GM12878 (cell line): ENCODE measurements around the gene AMHR2. TPM values are rescaled to one million over a fixed set of nuclear protein-coding genes. Genes with fewer than 3 reads are reported as not detected.

Experiments
- ATAC-seq: fragments of 200-7000 bp; cut with Tn5 transposase; 3 replicates; pipeline ENCODE4 v1.9.1; 2020; ENCODE audit warnings: mild to moderate bottlenecking, moderate library complexity
- BruUV-seq: library from RNA; stranded (reverse); fragments of 400-500 nt; replicated peaks from 2 replicates; lab custom pipeline; 2021; lab: Mats Ljungman, UMichigan
- CTCF ChIA-PET: fragments of 300-600 bp; sonication (Branson Sonifier 250); formaldehyde crosslinking; extraction: SDS; loops from one replicate; lab custom pipeline; 2021; ENCODE audit warnings: inconsistent platforms; lab: Yijun Ruan, JAX
- POLR2A ChIA-PET: fragments of 350-600 bp; formaldehyde crosslinking; extraction: SDS; loops from one replicate; lab custom pipeline; 2021; ENCODE audit warnings: inconsistent platforms; lab: Charles Lee
- RAD21 ChIA-PET: fragments of 300-600 bp; sonication (Branson Sonifier 250); formaldehyde crosslinking; loops from one replicate; lab custom pipeline; 2023; ENCODE audit warnings: antibody characterized with exemption; ENCODE audit not compliant: unreplicated experiment; lab: Charles Lee
- SMC1A ChIA-PET: fragments of 300-600 bp; sonication (Branson Sonifier 250); formaldehyde crosslinking; loops from one replicate; lab custom pipeline; 2023; ENCODE audit not compliant: unreplicated experiment, uncharacterized antibody; lab: Charles Lee
- DNase-seq: peaks from one replicate; pipeline ENCODE4 v3.0.0-alpha.2; 2011; ENCODE audit warnings: low read depth, low spot score
- FAIRE-seq: peaks from 3 replicates; lab custom pipeline; 2011; peaks lifted over from hg19 to GRCh38; lab: Jason Lieb, UNC
- H2AFZ ChIP-seq: 2 replicates; pipeline ENCODE4 v1.6.0; 2011; ENCODE audit warnings: low read depth, low read length, control low read depth; ENCODE audit not compliant: control insufficient read depth
- H3K27ac ChIP-seq: 2 replicates; pipeline ENCODE4 v1.5.1; 2011; ENCODE audit warnings: control low read depth; ENCODE audit not compliant: control insufficient read depth, insufficient read depth
- H3K27me3 ChIP-seq, 2 experiments: replicated peaks in 1 of 2; 2 replicates each; pipeline versions ENCODE4 v1.6.0 to v1.6.1; 2011; ENCODE audit warnings: low read length in 1 of 2; ENCODE audit not compliant: control insufficient read depth in 2 of 2, insufficient read depth in 2 of 2
- H3K36me3 ChIP-seq, 2 experiments: 2 replicates each; pipeline ENCODE4 v1.5.1; 2011; ENCODE audit warnings: low read length in 1 of 2; ENCODE audit not compliant: control insufficient read depth in 2 of 2, insufficient read depth in 2 of 2
- H3K4me1 ChIP-seq: 2 replicates; pipeline ENCODE4 v1.6.1; 2011; ENCODE audit warnings: mild to moderate bottlenecking, low read length, moderate library complexity, mixed read lengths; ENCODE audit not compliant: control insufficient read depth, insufficient read depth
- H3K4me2 ChIP-seq: 2 replicates; pipeline ENCODE4 v1.6.0; 2011; ENCODE audit warnings: control low read depth; ENCODE audit not compliant: control insufficient read depth, insufficient read depth
- H3K4me3 ChIP-seq: fragments of 200-600 bp; sonication (generic); 2 replicates; pipeline ENCODE4 v1.5.1; 2016
- H3K79me2 ChIP-seq: 2 replicates; pipeline ENCODE4 v1.6.0; 2011; ENCODE audit warnings: low read length; ENCODE audit not compliant: control insufficient read depth, insufficient read depth
- H3K9ac ChIP-seq: 2 replicates; pipeline ENCODE4 v1.8.0; 2011; ENCODE audit warnings: low read length, control low read depth, mixed read lengths; ENCODE audit not compliant: control insufficient read depth, insufficient read depth
- H3K9me3 ChIP-seq: replicated peaks from 3 replicates; pipeline ENCODE4 v1.5.1; 2011; ENCODE audit warnings: mild to moderate bottlenecking, low read length; ENCODE audit not compliant: control insufficient read depth, insufficient read depth
- H4K20me1 ChIP-seq: 2 replicates; pipeline ENCODE4 v1.6.0; 2011; ENCODE audit not compliant: control insufficient read depth, insufficient read depth
- ASH2L ChIP-seq: fragments of 300-600, 200-600 bp; sonication (generic); IDR thresholded peaks from 2 replicates; pipeline ENCODE4 v1.6.1; 2017; ENCODE audit warnings: low read depth, mild to moderate bottlenecking, borderline replicate concordance
- CBX5 ChIP-seq: sonication (generic); IDR thresholded peaks from 2 replicates; pipeline ENCODE4 v1.6.1; 2016; ENCODE audit warnings: low read depth, moderate library complexity, mild to moderate bottlenecking, inconsistent platforms
- CEBPB ChIP-seq, 2 experiments: fragments of 150-350 bp in 1 of 2; IDR thresholded peaks; 2 replicates each; pipeline ENCODE4 v1.6.1; 2012 to 2014; ENCODE audit warnings: low read depth in 2 of 2, low read length in 2 of 2, borderline replicate concordance in 1 of 2, inconsistent platforms in 1 of 2
- IKZF1 ChIP-seq: fragments of 450-650 bp; conservative IDR thresholded peaks from 2 replicates; pipeline ENCODE4 v1.6.1; 2017; ENCODE audit warnings: antibody characterized with exemption, mild to moderate bottlenecking
- MYC ChIP-seq: IDR thresholded peaks from 2 replicates; pipeline ENCODE4 v1.6.1; 2011; ENCODE audit warnings: mild to moderate bottlenecking, low read length, moderate library complexity, inconsistent platforms; ENCODE audit not compliant: insufficient read depth, insufficient replicate concordance, insufficient read length, severe bottlenecking
- NRF1 ChIP-seq: conservative IDR thresholded peaks from 2 replicates; pipeline ENCODE4 v1.6.1; 2011; ENCODE audit warnings: mild to moderate bottlenecking, low read depth, low read length, improper control_type of control experiment
- POU2F2 ChIP-seq: IDR thresholded peaks from 3 replicates; pipeline ENCODE4 v1.6.1; 2011; ENCODE audit warnings: low read depth, mild to moderate bottlenecking, low read length, borderline replicate concordance
- RFX5 ChIP-seq: IDR thresholded peaks from 2 replicates; pipeline ENCODE4 v1.6.1; 2011; ENCODE audit warnings: low read depth, low read length, improper control_type of control experiment
- SMARCA5 ChIP-seq: fragments of 450-650 bp; IDR thresholded peaks from 2 replicates; pipeline ENCODE4 v1.6.1; 2017; ENCODE audit warnings: mild to moderate bottlenecking
- SMC3 ChIP-seq: IDR thresholded peaks from 2 replicates; pipeline ENCODE4 v1.6.1; 2011; ENCODE audit warnings: low read length, improper control_type of control experiment, borderline replicate concordance
- SPI1 ChIP-seq: IDR thresholded peaks from 2 replicates; pipeline ENCODE4 v1.6.1; 2011; ENCODE audit warnings: low read depth, mild to moderate bottlenecking, low read length, moderate library complexity, borderline replicate concordance; ENCODE audit not compliant: insufficient read depth
- ZNF24 ChIP-seq: fragments of 450-650 bp; IDR thresholded peaks from 2 replicates; pipeline ENCODE4 v1.6.1; 2017; ENCODE audit warnings: antibody characterized with exemption, mild to moderate bottlenecking
- WGBS: methylation state at CpG from one replicate; pipeline ENCODE4 v1.1.6; 2016; ENCODE audit warnings: low lambda C conversion rate; ENCODE audit not compliant: insufficient replicate concordance, insufficient coverage; ENCODE audit errors: missing lambda C conversion rate; 5-methylcytosine and 5-hydroxymethylcytosine counted together
- in situ Hi-C: fragments of 300-500 bp; cut with MboI; formaldehyde crosslinking; loops from 9 replicates; pipeline ENCODE4 v1.14.3; 2018; ENCODE audit warnings: mixed read lengths
- intact Hi-C: fragments of 100-400 bp; cut with micrococcal nuclease; formaldehyde crosslinking; loops from one replicate; pipeline ENCODE4 v1.14.2; 2022; ENCODE audit not compliant: unreplicated experiment
- polyA plus RNA-seq, 11 experiments: library from polyadenylated mRNA; depleted of rRNA in 4 of 11; unstranded in 6 of 11; stranded (reverse) in 5 of 11; fragments of >200 nt; fragmentation: Nextera tagmentation in 4 of 11; fragmentation: Illumina TruSeq in 1 of 11; extraction: Ambion mirVana in 4 of 11; extraction: Trizol in 1 of 11; gene quantifications; 1 replicate in 1 of 11; 2 replicates in 10 of 11; pipeline versions ENCODE4 v1.2.1 to v1.2.3, GENCODE V29; 2011 to 2016; ENCODE audit warnings: inconsistent platforms in 2 of 11, missing spikeins in 2 of 11, low read depth in 1 of 11
- total RNA-seq, 4 experiments: library from RNA; depleted of rRNA in 3 of 4; stranded (reverse); fragments of >200 nt in 3 of 4; fragmentation: Illumina TruSeq in 1 of 4; extraction: Trizol in 1 of 4; gene quantifications; 2 replicates each; pipeline versions ENCODE4 v1.2.1 to v1.2.3, GENCODE V29; 2013 to 2021
- TF ChIP-seq, protein P1 (sequence below): fragments of 450-650 bp; conservative IDR thresholded peaks from 2 replicates; pipeline ENCODE4 v1.6.1; 2017; ENCODE audit warnings: mild to moderate bottlenecking, moderate library complexity
- TF ChIP-seq, protein P2 (sequence below): IDR thresholded peaks from 2 replicates; pipeline ENCODE4 v1.6.1; 2011; ENCODE audit warnings: low read depth, mild to moderate bottlenecking, low read length, moderate library complexity, borderline replicate concordance; ENCODE audit errors: extremely low read depth
- TF ChIP-seq, protein P3 (sequence below): IDR thresholded peaks from 2 replicates; pipeline ENCODE4 v1.6.1; 2011; ENCODE audit warnings: mild to moderate bottlenecking, low read depth, low read length, moderate library complexity; ENCODE audit not compliant: insufficient replicate concordance
- TF ChIP-seq, protein P4 (sequence below): IDR thresholded peaks from 2 replicates; pipeline ENCODE4 v1.6.1; 2012; ENCODE audit warnings: low read depth, low read length, improper control_type of control experiment

Gene AMHR2
- total and polyA plus RNA-seq, 10 of the 15 experiments (the other 5 are each of a cell fraction or from before 2014, with no cell fraction given) = 0.06 TPM; not detected in 9

DNA sequence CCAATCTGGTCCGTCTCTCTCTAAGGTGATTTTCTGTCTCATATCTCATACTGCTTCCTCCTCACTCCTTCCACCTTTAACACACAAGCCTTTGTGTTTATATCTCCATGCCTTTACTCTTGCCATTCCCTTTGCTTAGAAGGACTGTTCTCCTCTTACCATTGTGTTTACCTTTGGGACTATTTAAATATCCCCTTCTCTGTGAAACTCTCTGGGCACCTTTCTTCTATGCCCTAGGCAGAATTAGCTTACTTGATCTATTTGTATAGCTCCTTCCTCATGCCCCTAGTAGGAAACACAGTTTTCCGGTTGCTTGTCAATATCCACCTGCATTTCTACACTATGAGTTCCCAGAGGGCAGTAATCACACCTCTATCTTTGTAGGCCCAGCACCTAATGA lies 3.9 kb upstream of the AMHR2 start:
- Histone ChIP-seq H2AFZ (no peak overlapping the region), H3K9me3 (no peaks in the 10 kb centered on the region), H3K27me3 (no peaks in the 10 kb centered on the region), H4K20me1 (no peaks in the 10 kb centered on the region), H3K9ac (no peak overlapping the region), H3K79me2 (no peaks in the 10 kb centered on the region), H3K27ac (no peak overlapping the region), H3K4me1 (peaks cover 17% of the 10 kb centered on the region), H3K4me2 (no peak overlapping the region), H3K4me3 (no peak overlapping the region), H3K36me3 (no peaks in the 10 kb centered on the region)
- intact Hi-C loops = loop anchor here (5.0 kb wide), 1 partner anchor 37 kb away; the partner anchor contains the start of gene SP1
- peak; percentile 54 for FAIRE-seq
- ChIA-PET CTCF (interaction anchor here (0.7 to 10.1 kb wide), 8 partner anchors 21 to 90 kb away, joined by 3 to 225 read pairs (median 10); partner anchors contain the start of gene PRR13), RAD21 (interaction anchor here (1.2 to 4.4 kb wide), 2 partner anchors 40 to 67 kb away, joined by 4 to 90 read pairs; no protein-coding TSS in a partner anchor), SMC1A (interaction anchor here (4.8 to 7.7 kb wide), 2 partner anchors 37 to 67 kb away, joined by 41 to 164 read pairs; no protein-coding TSS in a partner anchor), POLR2A (interaction anchor here (1.3 kb wide), 2 partner anchors 36 to 38 kb away, joined by 4 read pairs; no protein-coding TSS in a partner anchor)
- DNase-seq = no peak
- in situ Hi-C loops = loop anchor here (5.0 kb wide), 1 partner anchor 72 kb away; no protein-coding TSS in a partner anchor
- WGBS = 93% methylated on average over 2 of the region's 2 CpGs
- no peak for ATAC-seq
- no TSS peak for BruUV-seq
- TF ChIP-seq, protein P1, sequence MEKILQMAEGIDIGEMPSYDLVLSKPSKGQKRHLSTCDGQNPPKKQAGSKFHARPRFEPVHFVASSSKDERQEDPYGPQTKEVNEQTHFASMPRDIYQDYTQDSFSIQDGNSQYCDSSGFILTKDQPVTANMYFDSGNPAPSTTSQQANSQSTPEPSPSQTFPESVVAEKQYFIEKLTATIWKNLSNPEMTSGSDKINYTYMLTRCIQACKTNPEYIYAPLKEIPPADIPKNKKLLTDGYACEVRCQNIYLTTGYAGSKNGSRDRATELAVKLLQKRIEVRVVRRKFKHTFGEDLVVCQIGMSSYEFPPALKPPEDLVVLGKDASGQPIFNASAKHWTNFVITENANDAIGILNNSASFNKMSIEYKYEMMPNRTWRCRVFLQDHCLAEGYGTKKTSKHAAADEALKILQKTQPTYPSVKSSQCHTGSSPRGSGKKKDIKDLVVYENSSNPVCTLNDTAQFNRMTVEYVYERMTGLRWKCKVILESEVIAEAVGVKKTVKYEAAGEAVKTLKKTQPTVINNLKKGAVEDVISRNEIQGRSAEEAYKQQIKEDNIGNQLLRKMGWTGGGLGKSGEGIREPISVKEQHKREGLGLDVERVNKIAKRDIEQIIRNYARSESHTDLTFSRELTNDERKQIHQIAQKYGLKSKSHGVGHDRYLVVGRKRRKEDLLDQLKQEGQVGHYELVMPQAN = no peak
- no peak for TF ChIP-seq SPI1
- no peak for TF ChIP-seq SMC3
- TF ChIP-seq ZNF24 = no peak
- TF ChIP-seq, protein P2, sequence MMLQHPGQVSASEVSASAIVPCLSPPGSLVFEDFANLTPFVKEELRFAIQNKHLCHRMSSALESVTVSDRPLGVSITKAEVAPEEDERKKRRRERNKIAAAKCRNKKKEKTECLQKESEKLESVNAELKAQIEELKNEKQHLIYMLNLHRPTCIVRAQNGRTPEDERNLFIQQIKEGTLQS = no peak
- no peak for TF ChIP-seq MYC
- TF ChIP-seq POU2F2 = no peak
- TF ChIP-seq NRF1 = no peak
- TF ChIP-seq RFX5 = no peak
- TF ChIP-seq IKZF1 = no peak
- TF ChIP-seq, protein P3, sequence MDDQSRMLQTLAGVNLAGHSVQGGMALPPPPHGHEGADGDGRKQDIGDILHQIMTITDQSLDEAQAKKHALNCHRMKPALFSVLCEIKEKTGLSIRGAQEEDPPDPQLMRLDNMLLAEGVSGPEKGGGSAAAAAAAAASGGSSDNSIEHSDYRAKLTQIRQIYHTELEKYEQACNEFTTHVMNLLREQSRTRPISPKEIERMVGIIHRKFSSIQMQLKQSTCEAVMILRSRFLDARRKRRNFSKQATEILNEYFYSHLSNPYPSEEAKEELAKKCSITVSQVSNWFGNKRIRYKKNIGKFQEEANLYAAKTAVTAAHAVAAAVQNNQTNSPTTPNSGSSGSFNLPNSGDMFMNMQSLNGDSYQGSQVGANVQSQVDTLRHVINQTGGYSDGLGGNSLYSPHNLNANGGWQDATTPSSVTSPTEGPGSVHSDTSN = no peak
- no peak for TF ChIP-seq CEBPB (IDR thresholded peaks at IDR 0.05; ENCODE audit: borderline replicate concordance in 1 of 2, low read depth in 2 of 2, low read length in 2 of 2)
- TF ChIP-seq ASH2L = no peak
- TF ChIP-seq, protein P4, sequence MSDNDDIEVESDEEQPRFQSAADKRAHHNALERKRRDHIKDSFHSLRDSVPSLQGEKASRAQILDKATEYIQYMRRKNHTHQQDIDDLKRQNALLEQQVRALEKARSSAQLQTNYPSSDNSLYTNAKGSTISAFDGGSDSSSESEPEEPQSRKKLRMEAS = no peak
- TF ChIP-seq CBX5 = no peak
- TF ChIP-seq SMARCA5 = no peak
